Right ventricle myocardium inferior (tissue), 1 donor: ENCODE results near the gene CRACR2B. TPM values are rescaled to one million over a fixed set of nuclear protein-coding genes. Genes with fewer than 3 reads are reported as not detected.

Experiments used
- ATAC-seq: fragments of 200-7000 bp; cut with Tn5 transposase; one replicate; pipeline ENCODE4 v1.9.1; 2020; ENCODE audit warnings: mild to moderate bottlenecking, moderate library complexity
- DNase-seq: peaks from one replicate; pipeline ENCODE4 v3.0.0; 2021; ENCODE audit errors: missing footprints
- intact Hi-C: fragments of 100-400 bp; cut with DNase I; formaldehyde crosslinking; loops from one replicate; pipeline ENCODE4 v1.11.0; 2022
- total RNA-seq: library from RNA; stranded (reverse); fragmentation: NEBNext Ultra II Directional; extraction: Animal tissue kit (Norgen Biotek cat#: 25700); gene quantifications from one replicate; pipeline ENCODE4 v1.2.1, GENCODE V29; 2021
- donor health status: DM: no; HTN: yes; CAD: no; lungs with severe emphysema.

CRACR2B gene
- total RNA-seq, 1 donor from 2014 or later = 24.3 TPM

GRCh38 chr11:808427-809286 is 19.1 kb upstream of the CRACR2B start:
- ATAC-seq (no peak), DNase-seq (no peak)
- intact Hi-C loops = loop anchor here (5.0 kb wide), 1 partner anchor 34 kb away; the partner anchor contains the start of genes POLR2L and TSPAN4

GRCh38 chr11:809287-810039 is 18.3 kb upstream of the CRACR2B start, which contains the start of gene RPLP2:
Gene RPLP2, plus strand, starts transcription at chr11:809967. Its CDS starts 268 bp downstream, at chr11:810235.
- intact Hi-C loops = loop anchor here (5.0 kb wide), 1 partner anchor 33 kb away; the partner anchor contains the start of genes POLR2L and TSPAN4
- ATAC-seq = peak; percentile 93
- peak; percentile 100 for DNase-seq

- ATAC-seq (no peak), DNase-seq (peak; percentile 63)
- intact Hi-C loops = no loop called here
These were observed 17.6 kb upstream of the CRACR2B start for GRCh38 chr11:810040-810567.

GRCh38 chr11:811446-812245 is 16.1 kb upstream of the CRACR2B start:
- ATAC-seq = no peak
- DNase-seq = no peak
- intact Hi-C loops = no loop called here

GRCh38 chr11:812390-812789 is 15.3 kb upstream of the CRACR2B start:
- intact Hi-C loops = no loop called here
- ATAC-seq = no peak

GRCh38 chr11:813072-813455 is 14.7 kb upstream of the CRACR2B start:
- intact Hi-C loops = no loop called here
- ATAC-seq = no peak
- DNase-seq = no peak

More at GRCh38 chr11:812390-812789, 15.3 kb upstream of the CRACR2B start:
- DNase-seq = no peak

GRCh38 chr11:813456-814096 is 14.1 kb upstream of the CRACR2B start:
- ATAC-seq (no peak), DNase-seq (no peak)
- intact Hi-C loops = no loop called here

- ATAC-seq (no peak), DNase-seq (no peak)
These were observed 11.9 kb upstream of the CRACR2B start for GRCh38 chr11:815675-816432.

GRCh38 chr11:816433-816779 is 11.3 kb upstream of the CRACR2B start:
- intact Hi-C loops = no loop called here
- ATAC-seq (no peak), DNase-seq (no peak)

More at GRCh38 chr11:815675-816432, 11.9 kb upstream of the CRACR2B start:
- intact Hi-C loops = no loop called here

GRCh38 chr11:818396-819128 is 9.2 kb upstream of the CRACR2B start, which contains the start of gene PNPLA2:
Gene PNPLA2, plus strand, starts transcription at chr11:818914. Its CDS starts 805 bp downstream, at chr11:819719.
- ATAC-seq (no peak), DNase-seq (peak; percentile 75)
- intact Hi-C loops = no loop called here

GRCh38 chr11:819129-819931 is 8.4 kb upstream of the CRACR2B start:
- intact Hi-C loops = no loop called here
- ATAC-seq (peak; percentile 83), DNase-seq (peak; percentile 98)

GRCh38 chr11:819943-820649 is 7.6 kb upstream of the CRACR2B start:
- intact Hi-C loops = no loop called here
- DNase-seq = peak; percentile 95
- ATAC-seq = peak; percentile 61

- ATAC-seq (peak; percentile 62), DNase-seq (peak; percentile 90)
- intact Hi-C loops = no loop called here
These were observed 6.8 kb upstream of the CRACR2B start for GRCh38 chr11:820655-821511.

- DNase-seq (peak; percentile 86), ATAC-seq (no peak)
- intact Hi-C loops = no loop called here
These were observed 6.0 kb upstream of the CRACR2B start for GRCh38 chr11:821512-822371.
